H1 (cell line): ENCODE results near the gene DOCK6. TPM values are rescaled to one million over a fixed set of nuclear protein-coding genes. Genes with fewer than 3 reads are reported as not detected.

Experiments used
- CTCF ChIA-PET: fragments of 300-600 bp; sonication (Branson Sonifier 250); formaldehyde crosslinking; loops from one replicate; lab custom pipeline; 2021; ENCODE audit not compliant: partially characterized antibody; lab: Charles Lee
- POLR2A ChIA-PET: fragments of 300-600 bp; sonication (Branson Sonifier 250); formaldehyde crosslinking; loops from one replicate; lab custom pipeline; 2021; ENCODE audit warnings: inconsistent platforms; ENCODE audit not compliant: partially characterized antibody; lab: Charles Lee
- DNase-seq, 2 experiments: peaks; one replicate each; pipeline versions ENCODE4 v3.0.0 to v3.0.0-alpha.2; 2010 to 2022; ENCODE audit warnings: low spot score in 2 of 2, low read depth in 1 of 2, mixed read lengths in 1 of 2
- FAIRE-seq: peaks from 2 replicates; lab custom pipeline; 2011; peaks lifted over from hg19 to GRCh38; lab: Jason Lieb, UNC
- H2AFZ ChIP-seq: 2 replicates; pipeline ENCODE4 v1.8.1; 2012; ENCODE audit warnings: low read length, inconsistent platforms
- H2AK5ac ChIP-seq: 2 replicates; pipeline ENCODE4 v1.6.1; 2013; ENCODE audit warnings: low read depth, low read length
- H2BK120ac ChIP-seq: replicated peaks from 2 replicates; pipeline ENCODE3; 2013; ENCODE audit warnings: low read depth, low read length, inconsistent platforms
- H2BK12ac ChIP-seq: 2 replicates; pipeline ENCODE4 v1.6.1; 2013; ENCODE audit warnings: low read depth, low read length
- H2BK15ac ChIP-seq: 2 replicates; pipeline ENCODE4 v1.6.1; 2013; ENCODE audit warnings: low read length
- H2BK20ac ChIP-seq: 2 replicates; pipeline ENCODE4 v1.6.1; 2013; ENCODE audit warnings: low read length
- H2BK5ac ChIP-seq: 2 replicates; pipeline ENCODE4 v1.6.1; 2013; ENCODE audit warnings: low read depth, low read length
- H3K14ac ChIP-seq: 2 replicates; pipeline ENCODE4 v1.6.1; 2013; ENCODE audit warnings: inconsistent platforms; ENCODE audit not compliant: insufficient read length
- H3K18ac ChIP-seq: 2 replicates; pipeline ENCODE4 v1.6.1; 2013; ENCODE audit warnings: low read length; ENCODE audit errors: extremely low read depth
- H3K23ac ChIP-seq: 2 replicates; pipeline ENCODE4 v1.6.1; 2013; ENCODE audit warnings: inconsistent platforms; ENCODE audit not compliant: insufficient read length
- H3K23me2 ChIP-seq: 2 replicates; pipeline ENCODE4 v1.6.1; 2013; ENCODE audit warnings: low read depth, low read length
- H3K27ac ChIP-seq: 2 replicates; pipeline ENCODE4 v1.6.1; 2011; ENCODE audit warnings: low read depth, low read length, inconsistent platforms
- H3K27me3 ChIP-seq, 4 experiments: replicated peaks in 1 of 4; 1 replicate in 1 of 4; 2 replicates in 3 of 4; pipeline versions ENCODE4 v1.6.1 to v1.8.1; 2011 to 2013; ENCODE audit warnings: low read length in 3 of 4, mild to moderate bottlenecking in 3 of 4, inconsistent platforms in 2 of 4, mixed read lengths in 2 of 4, moderate library complexity in 1 of 4; ENCODE audit not compliant: control insufficient read depth in 3 of 4, insufficient read depth in 3 of 4; ENCODE audit errors: extremely low read depth in 1 of 4
- H3K36me3 ChIP-seq, 4 experiments: 2 replicates each; pipeline versions ENCODE4 v1.6.1 to v1.8.1; 2011 to 2013; ENCODE audit warnings: mild to moderate bottlenecking in 4 of 4, low read length in 3 of 4, moderate library complexity in 2 of 4, control low read depth in 1 of 4, inconsistent platforms in 1 of 4; ENCODE audit not compliant: insufficient read depth in 4 of 4, control insufficient read depth in 2 of 4
- H3K4ac ChIP-seq: replicated peaks from 2 replicates; pipeline ENCODE3; 2013; ENCODE audit warnings: low read length, low read depth, mixed read lengths, inconsistent platforms; ENCODE audit not compliant: insufficient read length
- H3K4me1 ChIP-seq, 4 experiments: replicated peaks in 1 of 4; 1 replicate in 1 of 4; 2 replicates in 3 of 4; pipeline versions ENCODE4 v1.6.1 to v1.8.1; 2011 to 2013; ENCODE audit warnings: low read length in 3 of 4, inconsistent platforms in 2 of 4, mixed read lengths in 1 of 4; ENCODE audit not compliant: insufficient read depth in 4 of 4, control insufficient read depth in 3 of 4
- H3K4me2 ChIP-seq, 2 experiments: 2 replicates each; pipeline versions ENCODE4 v1.6.1 to v1.8.1; 2011 to 2013; ENCODE audit warnings: low read depth in 2 of 2, low read length in 2 of 2, control low read depth in 1 of 2, inconsistent platforms in 1 of 2, mild to moderate bottlenecking in 1 of 2; ENCODE audit not compliant: insufficient read depth in 1 of 2
- H3K4me3 ChIP-seq, 4 experiments: fragments of 200-600, 300-600 bp in 1 of 4; sonication (generic), shearing (Covaris generic), sonication (Bioruptor Twin) in 1 of 4; 2 replicates each; pipeline versions ENCODE4 v1.5.1 to v1.8.1; 2011 to 2016; ENCODE audit warnings: low read length in 4 of 4, low read depth in 3 of 4, control low read depth in 2 of 4, inconsistent platforms in 2 of 4, mild to moderate bottlenecking in 2 of 4, mixed read lengths in 1 of 4, moderate library complexity in 1 of 4; ENCODE audit not compliant: insufficient read depth in 2 of 4; ENCODE audit errors: extremely low read depth in 1 of 4
- H3K56ac ChIP-seq: replicated peaks from 2 replicates; pipeline ENCODE3; 2013; ENCODE audit warnings: low read depth, mild to moderate bottlenecking, mixed read lengths, low read length, inconsistent platforms; ENCODE audit not compliant: insufficient read length
- H3K79me1 ChIP-seq: 2 replicates; pipeline ENCODE4 v1.6.1; 2013; ENCODE audit warnings: low read depth, low read length, control low read depth
- H3K79me2 ChIP-seq, 2 experiments: 2 replicates each; pipeline versions ENCODE4 v1.6.1 to v1.8.1; 2012 to 2013; ENCODE audit warnings: low read length in 2 of 2, mild to moderate bottlenecking in 2 of 2, inconsistent platforms in 1 of 2; ENCODE audit not compliant: insufficient read depth in 2 of 2, control insufficient read depth in 1 of 2
- H3K9ac ChIP-seq, 4 experiments: replicated peaks in 1 of 4; 1 replicate in 1 of 4; 2 replicates in 3 of 4; pipeline versions ENCODE4 v1.6.1 to v1.8.1; 2011 to 2013; ENCODE audit warnings: low read depth in 3 of 4, low read length in 3 of 4, control low read depth in 2 of 4, mild to moderate bottlenecking in 2 of 4, moderate library complexity in 2 of 4, inconsistent platforms in 1 of 4; ENCODE audit errors: extremely low read depth in 1 of 4
- H3K9me3 ChIP-seq, 2 experiments: 2 replicates each; pipeline versions ENCODE4 v1.6.1 to v1.8.1; 2012 to 2013; ENCODE audit warnings: mild to moderate bottlenecking in 2 of 2, moderate library complexity in 2 of 2, control low read depth in 1 of 2, inconsistent platforms in 1 of 2, low read depth in 1 of 2, low read length in 1 of 2, mixed read lengths in 1 of 2; ENCODE audit not compliant: insufficient read depth in 2 of 2
- H4K20me1 ChIP-seq, 2 experiments: replicated peaks in 1 of 2; 2 replicates each; pipeline versions ENCODE3 to v1.8.1; 2011 to 2013; ENCODE audit warnings: inconsistent platforms in 2 of 2, low read length in 2 of 2, mild to moderate bottlenecking in 1 of 2; ENCODE audit not compliant: insufficient read depth in 2 of 2, control insufficient read depth in 1 of 2
- H4K5ac ChIP-seq: 2 replicates; pipeline ENCODE4 v1.6.1; 2013; ENCODE audit warnings: low read length, low read depth, mixed read lengths, inconsistent platforms; ENCODE audit not compliant: insufficient read length
- H4K8ac ChIP-seq: 2 replicates; pipeline ENCODE4 v1.8.0; 2013; ENCODE audit warnings: mild to moderate bottlenecking, moderate library complexity, low read length, inconsistent platforms; ENCODE audit not compliant: insufficient read depth; ENCODE audit errors: extremely low read depth
- H4K91ac ChIP-seq: replicated peaks from 2 replicates; pipeline ENCODE3; 2013; ENCODE audit warnings: low read length, mixed read lengths, inconsistent platforms; ENCODE audit not compliant: insufficient read length
- CBX8 ChIP-seq: fragments of 300-800, 300-1000 bp; sonication (generic); IDR thresholded peaks from 2 replicates; pipeline ENCODE4 v1.7.1; 2016; ENCODE audit warnings: low read depth, low read length, borderline replicate concordance
- GTF2F1 ChIP-seq: IDR thresholded peaks from 2 replicates; pipeline ENCODE4 v1.6.1; 2012; ENCODE audit warnings: low read depth, low read length, improper control_type of control experiment, borderline replicate concordance
- JUND ChIP-seq: IDR thresholded peaks from 2 replicates; pipeline ENCODE4 v1.6.1; 2011; ENCODE audit warnings: mild to moderate bottlenecking, improper control_type of control experiment, low read length
- KDM5A ChIP-seq: fragments of 200-600 bp; IDR thresholded peaks from 2 replicates; pipeline ENCODE4 v1.7.1; 2012; ENCODE audit warnings: mild to moderate bottlenecking, low read length, inconsistent platforms, mixed read lengths
- POLR2AphosphoS5 ChIP-seq: IDR thresholded peaks from 2 replicates; pipeline ENCODE4 v1.6.1; 2011; ENCODE audit warnings: low read depth, low read length
- RFX5 ChIP-seq: IDR thresholded peaks from 2 replicates; pipeline ENCODE4 v1.6.1; 2011; ENCODE audit warnings: low read depth, low read length, improper control_type of control experiment, borderline replicate concordance
- SP1 ChIP-seq: IDR thresholded peaks from 2 replicates; pipeline ENCODE4 v1.6.1; 2011; ENCODE audit warnings: low read depth, low read length
- TAF1 ChIP-seq: IDR thresholded peaks from 2 replicates; pipeline ENCODE4 v1.6.1; 2011; ENCODE audit warnings: mild to moderate bottlenecking, low read depth, low read length
- WGBS, 2 experiments: shearing (Covaris generic) in 1 of 2; methylation state at CpG; one replicate each; pipeline versions ENCODE4 v1.1.6 to v1.1.7; 2013 to 2015; ENCODE audit warnings: low lambda C conversion rate in 2 of 2, mixed read lengths in 2 of 2, inconsistent platforms in 1 of 2, low coverage in 1 of 2, missing lambda C conversion rate in 1 of 2; ENCODE audit not compliant: insufficient replicate concordance in 2 of 2, insufficient coverage in 1 of 2, insufficient read length in 1 of 2; ENCODE audit errors: extremely low coverage in 1 of 2, missing lambda C conversion rate in 1 of 2; 5-methylcytosine and 5-hydroxymethylcytosine counted together
- polyA plus RNA-seq, 7 experiments: library from polyadenylated mRNA; depleted of rRNA in 3 of 7; stranded (reverse) in 5 of 7; unstranded in 2 of 7; fragments of >200 nt in 5 of 7; fragments of 200-250 nt in 2 of 7; gene quantifications; 1 replicate in 5 of 7; 2 replicates in 1 of 7; 4 replicates in 1 of 7; pipeline versions ENCODE4 v1.2.1 to v1.2.3, GENCODE V29; 2011 to 2013; ENCODE audit warnings: missing spikeins in 2 of 7, mixed read lengths in 2 of 7
- total RNA-seq: library from RNA; stranded (reverse); fragmentation: NEBNext Ultra II Directional; extraction: Animal tissue kit (Norgen Biotek cat#: 25700); gene quantifications from 2 replicates; pipeline ENCODE4 v1.2.1, GENCODE V29; 2021
- TF ChIP-seq, protein P1 (sequence below): IDR thresholded peaks from 2 replicates; pipeline ENCODE4 v1.6.1; 2012; ENCODE audit warnings: low read length, inconsistent platforms

The DOCK6 gene
- total and polyA plus RNA-seq, 2 of the 8 experiments (the other 6 are each of a cell fraction or from before 2014, with no cell fraction given), result 25.5 to 54.7 TPM

GRCh38 chr19:11166281-11167142, 95.8 kb downstream of the DOCK6 start:
- H3K4me3 ChIP-seq, result no peak overlapping the region
- no peaks in the 10 kb centered on the region for H3K79me1 ChIP-seq
- H2AK5ac ChIP-seq, result no peak overlapping the region
- WGBS, 2 experiments, result 84% methylated on average over 26 of the region's 26 CpGs; no CpG with 5 or more reads in 1 of the 2 experiments
- H3K14ac ChIP-seq, result no peak overlapping the region
- H2BK120ac ChIP-seq, result no peak overlapping the region
- FAIRE-seq (no peak), DNase-seq (no peak)
- H3K9me3 ChIP-seq, result no peaks in the 10 kb centered on the region
- H3K36me3 ChIP-seq, result peaks cover 0 to 10% (median 8%) of the 10 kb centered on the region in 4 experiments; a peak in 7 of 8 replicates
- no peak overlapping the region for H3K56ac ChIP-seq
- no peaks in the 10 kb centered on the region for H3K27me3 ChIP-seq
- H4K91ac ChIP-seq, result no peak overlapping the region
- CTCF ChIA-PET, result interaction anchor here (0.6 to 1.4 kb wide), 3 partner anchors 10 to 82 kb away, joined by 3 to 4 read pairs (median 4); partner anchors contain the start of gene SPC24
- POLR2A ChIA-PET, result interaction anchor here (0.6 to 2.6 kb wide), 6 partner anchors 9 to 237 kb away, joined by 3 to 6 read pairs (median 4); partner anchors contain the start of gene SPC24
- H4K8ac ChIP-seq, result no peak overlapping the region; the same call in 1 of the 2 replicates
- H3K23me2 ChIP-seq, result no peaks in the 10 kb centered on the region
- H2BK12ac ChIP-seq, result no peak overlapping the region
- no peak overlapping the region for H3K9ac ChIP-seq
- no peak overlapping the region for H2BK15ac ChIP-seq
- no peak overlapping the region for H2AFZ ChIP-seq
- H4K5ac ChIP-seq, result no peak overlapping the region
- no peak overlapping the region for H3K27ac ChIP-seq
- H3K4me2 ChIP-seq, result no peak overlapping the region
- peaks cover 0 to 3% of the 10 kb centered on the region in 2 experiments for H4K20me1 ChIP-seq
- H3K4ac ChIP-seq, result no peak overlapping the region
- no peak overlapping the region for H2BK20ac ChIP-seq
- H3K18ac ChIP-seq, result no peak overlapping the region
- no peaks in the 10 kb centered on the region for H3K79me2 ChIP-seq
- H3K4me1 ChIP-seq, result no peaks in the 10 kb centered on the region
- H2BK5ac ChIP-seq, result no peak overlapping the region
- no peak overlapping the region for H3K23ac ChIP-seq
- TF ChIP-seq TAF1, result no peak
- TF ChIP-seq CBX8, result no peak
- TF ChIP-seq POLR2AphosphoS5, result no peak
- TF ChIP-seq RFX5, result no peak
- TF ChIP-seq SP1, result no peak
- TF ChIP-seq, protein P1, sequence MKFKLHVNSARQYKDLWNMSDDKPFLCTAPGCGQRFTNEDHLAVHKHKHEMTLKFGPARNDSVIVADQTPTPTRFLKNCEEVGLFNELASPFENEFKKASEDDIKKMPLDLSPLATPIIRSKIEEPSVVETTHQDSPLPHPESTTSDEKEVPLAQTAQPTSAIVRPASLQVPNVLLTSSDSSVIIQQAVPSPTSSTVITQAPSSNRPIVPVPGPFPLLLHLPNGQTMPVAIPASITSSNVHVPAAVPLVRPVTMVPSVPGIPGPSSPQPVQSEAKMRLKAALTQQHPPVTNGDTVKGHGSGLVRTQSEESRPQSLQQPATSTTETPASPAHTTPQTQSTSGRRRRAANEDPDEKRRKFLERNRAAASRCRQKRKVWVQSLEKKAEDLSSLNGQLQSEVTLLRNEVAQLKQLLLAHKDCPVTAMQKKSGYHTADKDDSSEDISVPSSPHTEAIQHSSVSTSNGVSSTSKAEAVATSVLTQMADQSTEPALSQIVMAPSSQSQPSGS, result no peak
- TF ChIP-seq KDM5A, result no peak
- TF ChIP-seq GTF2F1, result no peak
- TF ChIP-seq JUND, result no peak
